ENCODE measurements around the gene CENPO.

DNA sequence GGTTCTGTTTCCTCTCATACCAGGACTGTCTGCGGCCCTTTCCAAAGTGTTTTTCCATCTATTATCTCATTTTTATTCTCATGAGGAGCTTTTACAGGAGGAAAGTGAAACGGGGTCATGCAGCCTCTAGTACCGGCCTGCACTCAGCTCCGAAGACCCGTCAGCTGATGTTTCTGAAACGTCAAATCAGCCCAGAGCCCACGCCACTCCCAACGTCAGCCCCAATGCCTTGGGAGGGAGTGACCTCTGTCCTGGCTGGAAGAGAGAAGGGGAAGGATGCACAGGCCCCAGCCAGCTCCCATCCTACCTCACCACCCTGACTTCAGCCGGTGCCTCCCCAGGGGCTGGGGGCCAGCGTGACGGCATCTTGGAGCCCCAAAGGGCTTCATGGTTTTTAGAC, 68.3 kb downstream of the CENPO start:
- TF ChIP-seq POLR2AphosphoS5 (IDR thresholded peaks at IDR 0.05; ENCODE audit: insufficient read depth, low read depth, low read length) = no peak
- TF ChIP-seq, protein P1, sequence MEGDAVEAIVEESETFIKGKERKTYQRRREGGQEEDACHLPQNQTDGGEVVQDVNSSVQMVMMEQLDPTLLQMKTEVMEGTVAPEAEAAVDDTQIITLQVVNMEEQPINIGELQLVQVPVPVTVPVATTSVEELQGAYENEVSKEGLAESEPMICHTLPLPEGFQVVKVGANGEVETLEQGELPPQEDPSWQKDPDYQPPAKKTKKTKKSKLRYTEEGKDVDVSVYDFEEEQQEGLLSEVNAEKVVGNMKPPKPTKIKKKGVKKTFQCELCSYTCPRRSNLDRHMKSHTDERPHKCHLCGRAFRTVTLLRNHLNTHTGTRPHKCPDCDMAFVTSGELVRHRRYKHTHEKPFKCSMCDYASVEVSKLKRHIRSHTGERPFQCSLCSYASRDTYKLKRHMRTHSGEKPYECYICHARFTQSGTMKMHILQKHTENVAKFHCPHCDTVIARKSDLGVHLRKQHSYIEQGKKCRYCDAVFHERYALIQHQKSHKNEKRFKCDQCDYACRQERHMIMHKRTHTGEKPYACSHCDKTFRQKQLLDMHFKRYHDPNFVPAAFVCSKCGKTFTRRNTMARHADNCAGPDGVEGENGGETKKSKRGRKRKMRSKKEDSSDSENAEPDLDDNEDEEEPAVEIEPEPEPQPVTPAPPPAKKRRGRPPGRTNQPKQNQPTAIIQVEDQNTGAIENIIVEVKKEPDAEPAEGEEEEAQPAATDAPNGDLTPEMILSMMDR (IDR thresholded peaks at IDR 0.05; ENCODE audit: extremely low read depth in 1 of 2, insufficient read depth in 1 of 2, low read depth in 1 of 2, low read length in 2 of 2) = no peak
- no peak for TF ChIP-seq POLR2A (IDR thresholded peaks at IDR 0.05; ENCODE audit: low read depth, low read length)
- TF ChIP-seq EZH2 (IDR thresholded peaks at IDR 0.05; ENCODE audit: borderline replicate concordance, low read depth, low read length, severe bottlenecking) = no peak
- TF ChIP-seq, protein P2, sequence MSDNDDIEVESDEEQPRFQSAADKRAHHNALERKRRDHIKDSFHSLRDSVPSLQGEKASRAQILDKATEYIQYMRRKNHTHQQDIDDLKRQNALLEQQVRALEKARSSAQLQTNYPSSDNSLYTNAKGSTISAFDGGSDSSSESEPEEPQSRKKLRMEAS (IDR thresholded peaks at IDR 0.05; ENCODE audit: insufficient read depth, insufficient read length) = no peak
- no peak for TF ChIP-seq FOS (IDR thresholded peaks at IDR 0.05; ENCODE audit: borderline replicate concordance, insufficient read depth, low read length)
- TF ChIP-seq MYC (IDR thresholded peaks at IDR 0.05; ENCODE audit: low read depth, low read length) = no peak

Measured in endothelial cell of umbilical vein (primary cell).